ENCODE results near the gene ERLEC1.

DNA sequence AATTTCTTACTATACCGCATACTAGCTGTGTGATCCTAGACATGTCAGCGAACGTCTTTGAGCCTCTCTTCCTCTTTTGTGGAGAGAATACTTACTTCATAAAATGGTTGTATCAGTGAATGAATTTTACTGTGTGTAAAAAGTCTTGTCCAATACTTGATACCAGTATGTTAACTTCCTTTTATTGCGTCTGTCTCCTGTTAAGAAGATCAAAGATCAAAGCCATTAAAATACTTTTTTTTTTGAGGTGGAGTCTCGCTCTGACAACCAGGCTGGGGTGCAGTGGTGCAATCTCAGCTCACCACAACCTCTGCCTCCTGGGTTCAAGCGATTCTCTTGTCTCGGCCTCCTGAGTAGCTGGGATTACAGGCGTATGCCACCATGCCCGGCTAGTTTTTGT is 33.2 kb downstream of the ERLEC1 start:
- TF ChIP-seq POLR2A (IDR thresholded peaks at IDR 0.05; ENCODE audit: low read length) (no peak), GATA1 (IDR thresholded peaks at IDR 0.05; ENCODE audit: low read depth, low read length) (no peak)

Data from erythroblast (primary cell).